Ectodermal cell (in vitro differentiated cells): ENCODE results near the gene SEMA3B.

Experiments
- H3K27ac ChIP-seq: 2 replicates; pipeline ENCODE4 v1.7.0; 2013; ENCODE audit warnings: mild to moderate bottlenecking, low read depth, low read length; ENCODE audit not compliant: insufficient read depth, poor library complexity, severe bottlenecking
- H3K27me3 ChIP-seq: 2 replicates; pipeline ENCODE4 v1.7.0; 2013; ENCODE audit warnings: mild to moderate bottlenecking, low read length; ENCODE audit not compliant: insufficient read depth, control insufficient read depth, poor library complexity, severe bottlenecking
- H3K36me3 ChIP-seq: one replicate; pipeline ENCODE4 v1.7.0; 2013; ENCODE audit warnings: low read length; ENCODE audit not compliant: control insufficient read depth, insufficient read depth
- H3K4me1 ChIP-seq: one replicate; pipeline ENCODE4 v1.7.0; 2013; ENCODE audit warnings: low read length; ENCODE audit not compliant: control insufficient read depth, insufficient read depth
- H3K4me3 ChIP-seq: 2 replicates; pipeline ENCODE4 v1.7.0; 2013; ENCODE audit warnings: low read depth, low read length, control low read depth; ENCODE audit not compliant: insufficient read depth
- H3K9me3 ChIP-seq: 2 replicates; pipeline ENCODE4 v1.7.0; 2013; ENCODE audit warnings: mild to moderate bottlenecking, low read length, moderate library complexity; ENCODE audit not compliant: control insufficient read depth
- WGBS, 2 experiments: methylation state at CpG; one replicate each; pipeline ENCODE4 v1.1.7; 2013; ENCODE audit warnings: missing lambda C conversion rate in 2 of 2; 5-methylcytosine and 5-hydroxymethylcytosine counted together

SEMA3B gene

DNA sequence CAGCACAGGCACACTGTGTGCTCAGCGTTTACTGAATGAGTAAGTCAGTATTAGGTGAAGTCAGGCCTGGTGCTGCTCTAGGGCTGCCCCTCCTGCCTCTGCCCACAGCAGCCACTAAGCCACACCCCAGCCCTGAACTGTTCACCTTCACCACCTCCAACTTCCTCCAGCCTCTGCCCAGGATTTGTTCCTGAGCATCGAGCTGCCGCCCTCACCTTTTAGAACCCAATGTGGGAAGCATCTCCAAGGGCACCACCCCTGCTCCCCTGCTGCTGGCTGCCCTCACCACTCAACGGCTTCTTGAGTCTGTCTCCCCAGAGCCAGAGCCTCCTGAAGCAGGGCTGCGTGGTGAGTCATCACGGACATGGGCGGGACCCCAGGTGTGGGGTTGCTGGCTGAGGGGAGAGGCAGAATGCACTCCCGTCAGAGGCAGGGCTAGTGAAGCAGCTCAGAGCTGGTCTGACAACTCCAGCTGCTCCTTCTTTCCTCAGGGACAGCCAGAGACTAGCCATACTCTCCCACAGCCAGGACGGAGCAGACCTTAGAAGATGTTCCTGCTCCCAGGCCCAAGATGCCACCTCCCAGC lies 47.8 kb downstream of the SEMA3B start:
- no peaks in the 10 kb centered on the region for H3K9me3 ChIP-seq
- no peak overlapping the region for H3K27ac ChIP-seq
- H3K27me3 ChIP-seq: no peaks in the 10 kb centered on the region
- peaks cover 20% of the 10 kb centered on the region for H3K36me3 ChIP-seq
- peaks cover 16% of the 10 kb centered on the region for H3K4me1 ChIP-seq
- H3K4me3 ChIP-seq: no peak overlapping the region
- 86 to 87% methylated on average over 9 of the region's 9 CpGs for WGBS, 2 experiments

DNA sequence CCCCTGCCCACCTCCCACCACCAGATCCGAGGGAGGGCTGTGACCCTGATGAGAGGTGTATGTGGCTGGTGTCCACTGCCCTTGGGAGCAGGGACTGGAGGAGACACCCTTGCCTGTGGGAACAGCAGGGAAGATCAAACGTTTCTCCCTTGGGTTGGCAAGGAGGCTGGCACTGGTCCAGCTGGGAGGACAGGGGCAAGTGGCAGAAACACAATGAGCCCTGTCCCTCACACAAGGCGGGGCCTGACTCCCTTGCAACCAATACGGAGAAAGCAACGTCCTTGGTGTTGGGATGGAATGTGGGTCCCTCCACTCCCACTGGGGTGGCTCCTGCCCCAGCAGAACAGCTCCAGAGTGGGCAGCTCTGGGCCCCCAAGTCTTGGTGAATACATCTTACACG lies 48.4 kb downstream of the SEMA3B start:
- Histone ChIP-seq H3K27ac (no peak overlapping the region), H3K4me3 (no peak overlapping the region), H3K27me3 (no peaks in the 10 kb centered on the region), H3K4me1 (peaks cover 20% of the 10 kb centered on the region), H3K36me3 (peaks cover 20% of the 10 kb centered on the region), H3K9me3 (no peaks in the 10 kb centered on the region)
- WGBS, 2 experiments: 90 to 93% methylated on average over 6 of the region's 6 CpGs

DNA sequence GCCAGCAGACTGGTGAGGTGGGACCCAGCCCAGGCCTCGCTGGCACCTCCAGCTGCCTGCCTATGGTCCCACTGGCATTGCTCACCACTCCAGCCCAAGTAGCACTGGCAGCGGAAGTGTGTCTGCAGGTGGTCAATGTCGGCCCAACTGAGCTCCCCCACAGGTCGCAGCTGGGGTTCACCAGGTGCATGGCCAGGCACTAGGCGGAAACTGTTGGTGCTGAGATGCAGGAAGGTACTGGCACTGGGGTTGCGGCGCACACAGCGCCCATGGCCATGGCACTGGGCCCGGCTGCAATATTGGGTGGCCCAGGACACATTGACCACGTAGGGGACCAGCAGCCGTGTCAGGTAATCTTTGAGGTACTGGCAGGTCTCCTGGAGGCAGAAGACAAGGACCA lies 49.2 kb downstream of the SEMA3B start:
- H3K4me1 ChIP-seq: peaks cover 29% of the 10 kb centered on the region
- H3K9me3 ChIP-seq: no peaks in the 10 kb centered on the region
- H3K27me3 ChIP-seq: no peaks in the 10 kb centered on the region
- no peak overlapping the region for H3K4me3 ChIP-seq
- WGBS, 2 experiments: 96% methylated on average over 11 of the region's 11 CpGs
- peaks cover 20% of the 10 kb centered on the region for H3K36me3 ChIP-seq
- no peak overlapping the region for H3K27ac ChIP-seq

DNA sequence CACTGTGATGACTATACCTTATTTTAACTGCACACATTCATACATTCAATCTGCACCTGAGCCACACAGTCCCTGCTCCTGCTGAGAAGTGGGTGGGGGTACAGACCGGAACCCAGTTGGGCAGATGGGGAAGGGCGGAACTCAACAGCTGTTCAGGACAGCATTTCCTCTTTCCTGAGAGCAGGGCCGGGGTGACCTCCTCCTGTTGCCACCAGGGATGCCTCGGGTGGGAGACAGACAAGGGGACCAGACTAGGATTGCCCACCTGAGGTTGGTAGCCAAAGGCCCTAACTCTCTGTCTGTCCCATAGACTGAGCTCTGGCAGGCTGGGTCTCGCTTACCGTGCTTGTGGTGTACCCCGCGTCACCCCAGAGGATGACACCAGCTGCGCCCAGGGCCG lies 49.7 kb downstream of the SEMA3B start:
- Histone ChIP-seq H3K4me1 (peaks cover 29% of the 10 kb centered on the region), H3K27ac (no peak overlapping the region), H3K27me3 (no peaks in the 10 kb centered on the region), H3K4me3 (no peak overlapping the region), H3K9me3 (no peaks in the 10 kb centered on the region), H3K36me3 (peaks cover 20% of the 10 kb centered on the region)
- WGBS, 2 experiments: 96% methylated on average over 10 of the region's 10 CpGs

DNA sequence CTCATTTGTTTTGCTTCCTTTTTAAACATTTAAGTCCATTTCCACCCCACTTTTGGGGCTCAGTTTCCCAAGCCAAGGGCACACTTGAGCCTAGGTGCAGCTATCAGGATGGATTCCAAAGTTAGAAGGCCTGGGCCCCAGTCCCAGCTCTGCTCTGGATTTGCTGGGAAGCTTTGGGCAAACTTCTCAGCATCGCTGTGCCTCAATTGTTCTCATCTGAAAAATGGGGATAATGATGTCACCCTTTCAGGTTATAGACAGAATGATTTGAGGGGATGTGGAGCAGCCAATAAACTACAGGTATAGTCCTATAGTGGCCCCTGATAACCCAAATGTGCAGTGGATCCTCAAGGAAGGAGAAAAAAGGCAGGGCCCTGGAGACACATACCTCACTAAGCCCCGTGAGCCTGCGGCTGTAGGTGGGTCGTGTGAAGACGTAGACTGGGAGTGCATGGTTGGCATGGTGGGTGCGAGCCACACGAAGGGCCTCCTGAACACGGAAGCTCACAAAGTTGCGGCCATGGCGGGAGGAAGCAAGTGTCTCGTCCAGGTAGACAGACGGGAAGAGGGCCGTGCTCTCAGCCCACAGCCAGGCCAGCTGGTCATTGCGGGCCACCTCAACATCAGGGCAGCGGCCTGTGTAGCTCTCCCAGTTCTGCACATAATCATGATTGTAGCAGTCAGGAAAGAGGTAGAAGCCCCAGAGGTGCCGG lies 50.4 kb downstream of the SEMA3B start:
- H3K27me3 ChIP-seq: no peaks in the 10 kb centered on the region
- no peak overlapping the region for H3K27ac ChIP-seq
- no peak overlapping the region for H3K4me3 ChIP-seq
- peaks cover 29% of the 10 kb centered on the region for H3K4me1 ChIP-seq
- no peaks in the 10 kb centered on the region for H3K9me3 ChIP-seq
- peaks cover 20% of the 10 kb centered on the region for H3K36me3 ChIP-seq
- WGBS, 2 experiments: 96% methylated on average over 16 of the region's 16 CpGs

DNA sequence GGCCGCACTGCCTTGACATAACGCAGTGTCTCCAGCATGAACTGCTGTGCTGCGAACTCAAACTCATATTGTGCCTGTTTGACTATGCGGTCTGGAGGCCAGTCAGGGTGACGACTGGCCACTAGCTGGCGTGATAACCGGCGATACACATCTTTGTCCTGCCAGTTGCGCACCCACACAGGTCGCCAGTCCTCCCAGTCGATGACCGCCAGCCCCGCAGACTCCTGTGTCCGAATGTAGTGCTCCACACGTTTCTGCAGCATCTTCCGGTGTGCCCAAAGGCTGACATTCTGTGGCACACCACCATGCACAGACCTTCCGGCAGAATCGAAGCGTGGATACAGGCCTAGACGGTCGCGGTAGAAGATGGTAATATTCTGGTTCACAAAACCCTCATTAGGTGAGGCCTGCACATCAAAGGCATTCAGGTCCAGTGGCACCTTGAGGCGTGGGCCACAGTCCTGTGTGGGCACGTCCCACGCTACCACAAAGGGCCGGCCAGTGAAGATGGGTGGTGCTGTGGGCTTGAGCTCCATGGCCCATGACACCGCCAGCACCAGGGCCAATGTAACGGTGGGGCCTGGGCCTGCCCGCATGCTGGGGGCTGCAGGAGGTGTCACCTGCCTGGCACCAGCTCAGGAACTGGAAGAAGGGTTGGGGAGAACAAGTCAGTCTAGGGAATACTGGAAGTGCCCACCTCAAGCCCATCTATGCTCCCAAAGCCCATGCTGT lies 51.1 kb downstream of the SEMA3B start:
- Histone ChIP-seq H3K4me1 (peaks cover 29% of the 10 kb centered on the region), H3K9me3 (no peaks in the 10 kb centered on the region), H3K36me3 (peaks cover 20% of the 10 kb centered on the region), H3K27me3 (no peaks in the 10 kb centered on the region), H3K4me3 (peak overlapping the region; percentile 89), H3K27ac (no peak overlapping the region)
- 93% methylated on average over 29 of the region's 29 CpGs for WGBS, 2 experiments

DNA sequence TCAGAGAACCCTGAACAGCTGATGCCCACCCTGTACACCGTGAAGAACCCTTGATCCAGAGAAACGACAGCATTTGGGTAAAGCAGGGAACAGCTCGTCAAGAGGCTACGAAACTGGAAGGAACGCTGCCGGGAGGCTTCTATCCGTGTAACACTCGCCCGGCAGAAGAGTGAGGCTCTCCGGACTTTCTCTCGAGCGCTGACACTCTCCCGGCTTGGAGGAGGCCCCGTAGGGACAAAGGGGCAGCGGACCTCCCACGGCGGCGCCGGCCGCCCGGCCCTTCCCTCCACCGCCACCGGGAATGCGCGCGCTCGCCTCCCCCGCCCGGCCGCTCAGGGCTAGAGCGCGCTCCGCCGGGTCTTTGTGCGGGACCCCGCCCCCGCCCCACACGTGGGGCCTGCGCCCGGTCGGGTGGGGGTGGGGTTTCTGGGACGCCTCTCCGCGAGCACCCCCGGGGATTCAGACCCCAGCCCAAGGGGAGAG lies 51.9 kb downstream of the SEMA3B start:
- Histone ChIP-seq H3K4me1 (peaks cover 29% of the 10 kb centered on the region), H3K9me3 (no peaks in the 10 kb centered on the region), H3K4me3 (peak overlapping the region; percentile 89), H3K27ac (peak overlapping the region; percentile 99), H3K36me3 (peaks cover 22% of the 10 kb centered on the region), H3K27me3 (no peaks in the 10 kb centered on the region)
- 0 to 1% methylated on average over 45 of the region's 45 CpGs for WGBS, 2 experiments

DNA sequence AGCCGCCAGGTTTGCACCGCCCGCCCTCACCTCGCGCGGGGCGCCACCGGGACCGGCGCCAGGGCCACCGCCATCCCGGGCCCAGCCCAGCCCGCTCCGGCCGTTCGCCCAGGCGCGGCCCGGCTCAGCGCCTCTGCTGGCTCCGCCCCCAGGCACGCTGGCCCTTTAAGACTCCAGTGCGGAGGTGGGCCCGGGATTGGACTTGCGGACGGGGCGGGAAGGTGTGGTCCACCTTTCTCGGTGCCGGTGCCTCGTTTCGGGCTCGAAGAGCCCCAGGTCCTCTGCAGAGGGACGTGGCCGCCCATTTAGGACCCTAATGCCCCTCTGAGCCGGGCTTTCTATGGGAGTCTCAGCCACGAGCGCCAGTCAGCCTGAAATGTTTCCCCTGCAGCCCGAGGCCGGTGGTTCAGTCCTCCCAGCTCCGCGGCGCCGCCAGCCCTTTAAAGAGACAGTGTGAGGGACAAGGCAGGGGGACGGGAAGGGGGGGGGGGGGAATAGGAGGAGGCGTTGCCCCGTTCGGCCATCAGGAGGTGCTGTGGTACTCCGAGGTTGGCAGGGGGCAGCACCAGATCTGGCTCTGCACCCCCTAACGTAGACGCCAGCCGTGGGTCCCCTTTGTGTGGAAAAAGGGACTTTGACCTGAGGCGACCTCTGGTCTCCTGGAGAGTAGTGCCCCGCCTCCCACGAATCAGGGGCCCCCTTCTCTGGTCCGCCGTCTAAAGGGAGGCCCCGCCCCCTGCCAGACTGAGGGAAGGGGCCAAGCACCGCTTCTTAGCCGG lies 52.6 kb downstream of the SEMA3B start:
- H3K4me1 ChIP-seq: peaks cover 29% of the 10 kb centered on the region
- 0% methylated on average over 59 of the region's 59 CpGs for WGBS, 2 experiments
- peaks cover 24% of the 10 kb centered on the region for H3K36me3 ChIP-seq
- H3K4me3 ChIP-seq: peak overlapping the region; percentile 89
- H3K27ac ChIP-seq: peak overlapping the region; percentile 99
- H3K9me3 ChIP-seq: no peaks in the 10 kb centered on the region
- no peaks in the 10 kb centered on the region for H3K27me3 ChIP-seq

DNA sequence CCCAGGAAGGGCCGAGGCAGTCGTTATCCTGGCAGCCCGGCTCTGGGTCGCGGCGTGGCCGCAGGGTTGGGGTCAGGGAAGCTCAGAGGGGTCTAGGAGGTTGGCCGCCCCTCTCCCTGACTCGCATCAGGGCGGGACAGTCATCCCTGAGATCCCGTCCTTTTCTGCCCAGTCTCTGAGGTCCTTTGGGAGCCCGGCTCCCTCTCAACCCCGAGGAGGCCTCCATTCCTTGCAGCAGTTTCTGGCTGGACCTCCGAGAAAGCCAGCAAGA lies 53.1 kb downstream of the SEMA3B start:
- 5% methylated on average over 14 of the region's 14 CpGs for WGBS, 2 experiments
- H3K4me1 ChIP-seq: peaks cover 31% of the 10 kb centered on the region
- H3K9me3 ChIP-seq: no peaks in the 10 kb centered on the region
- H3K4me3 ChIP-seq: peak overlapping the region; percentile 89
- H3K27ac ChIP-seq: no peak overlapping the region
- H3K36me3 ChIP-seq: peaks cover 24% of the 10 kb centered on the region
- no peaks in the 10 kb centered on the region for H3K27me3 ChIP-seq
